ENCODE results near the gene GPC3. TPM values are rescaled to one million over a fixed set of nuclear protein-coding genes. Genes with fewer than 3 reads are reported as not detected.

The GPC3 gene
- total and polyA plus RNA-seq, 2 experiments from 2014 or later: 36.8 to 60.1 TPM

GRCh38 chrX:133516686-133517085 is 468.7 kb downstream of the GPC3 start:
- H3K27ac Mint-ChIP-seq: no peak overlapping the region

More at GRCh38 chrX:133516686-133517085, 468.7 kb downstream of the GPC3 start:
- Mint-ChIP-seq H3K9me3 (peaks cover 2% of the 10 kb centered on the region; the same call in 2 of the 3 replicates), H3K4me3 (no peak overlapping the region), H3K27me3 (ENCODE audit: insufficient read depth, low read depth, poor library complexity) (peaks cover 1% of the 10 kb centered on the region), H3K36me3 (ENCODE audit: low read depth) (peaks cover 5% of the 10 kb centered on the region; the same call in 1 of the 3 replicates), H3K4me1 (peaks cover 4% of the 10 kb centered on the region; the same call in 2 of the 3 replicates)
- H3F3A ChIP-seq (replicated peaks; ENCODE audit: low read depth): no peaks in the 10 kb centered on the region
- no peak for ATAC-seq
- H4K20me1 ChIP-seq (replicated peaks; ENCODE audit: insufficient read depth): no peaks in the 10 kb centered on the region
- H3K4me1 ChIP-seq (ENCODE audit: insufficient read depth): no peaks in the 10 kb centered on the region
- H2AFZ ChIP-seq: no peak overlapping the region
- H3K27ac ChIP-seq (ENCODE audit: low read depth): no peak overlapping the region
- no peak overlapping the region for H3K4me2 ChIP-seq
- no peaks in the 10 kb centered on the region for H3K27me3 ChIP-seq (ENCODE audit: insufficient read depth)
- H3K4me3 ChIP-seq: no peak overlapping the region
- no peak for DNase-seq (ENCODE audit: low spot score)
- no peak for TF ChIP-seq ZNF331 (CRISPR knock-in tag; IDR thresholded peaks at IDR 0.05; ENCODE audit: low read depth)
- no peak for TF ChIP-seq NANOG (IDR thresholded peaks at IDR 0.05; ENCODE audit: borderline replicate concordance)
- TF ChIP-seq CTCF (conservative IDR thresholded peaks at IDR 0.05; ENCODE audit: low read depth in 2 of 2): no peak
- TF ChIP-seq ETS1 (IDR thresholded peaks at IDR 0.05): no peak
- no peak for TF ChIP-seq JUNB (IDR thresholded peaks at IDR 0.05; ENCODE audit: unreplicated experiment)
- TF ChIP-seq ZNF114 (CRISPR knock-in tag; IDR thresholded peaks at IDR 0.05): no peak
- no peak for TF ChIP-seq STAT1 (IDR thresholded peaks at IDR 0.05; ENCODE audit: unreplicated experiment)
- TF ChIP-seq CREB1 (CRISPR knock-in tag; IDR thresholded peaks at IDR 0.05; ENCODE audit: low read depth): no peak
- TF ChIP-seq REST (IDR thresholded peaks at IDR 0.05; ENCODE audit: unreplicated experiment): no peak
- TF ChIP-seq POLR2AphosphoS5 (IDR thresholded peaks at IDR 0.05; ENCODE audit: low read depth): no peak
- TF ChIP-seq EZH2phosphoT487 (IDR thresholded peaks at IDR 0.05; ENCODE audit: unreplicated experiment): no peak
- no peak for TF ChIP-seq ZNF462 (CRISPR knock-in tag; IDR thresholded peaks at IDR 0.05)
- no peaks in the 10 kb centered on the region for H3K79me2 ChIP-seq (replicated peaks; ENCODE audit: insufficient read depth)
- no peaks in the 10 kb centered on the region for H3K36me3 ChIP-seq (ENCODE audit: insufficient read depth)
- no peaks in the 10 kb centered on the region for H3K9me2 ChIP-seq (ENCODE audit: insufficient read depth)

Data from GM23338 (cell line).